A673 (cell line): Measurements from ENCODE around the gene CLDND2. TPM values are rescaled to one million over a fixed set of nuclear protein-coding genes. Genes with fewer than 3 reads are reported as not detected.

Experiments used
- BruUV-seq: library from RNA; stranded (reverse); fragments of 400-500 nt; replicated peaks from 2 replicates; lab custom pipeline; 2021; lab: Mats Ljungman, UMichigan
- CTCF ChIA-PET: fragments of 300-600 bp; sonication (Branson Sonifier 250); formaldehyde crosslinking; loops from one replicate; lab custom pipeline; 2022; ENCODE audit warnings: antibody characterized with exemption; lab: Charles Lee
- POLR2A ChIA-PET: fragments of 300-600 bp; sonication (Branson Sonifier 250); formaldehyde crosslinking; loops from one replicate; lab custom pipeline; 2022; ENCODE audit warnings: antibody characterized with exemption; ENCODE audit not compliant: low non-redundant PET; lab: Charles Lee
- DNase-seq: peaks from one replicate; pipeline ENCODE4 v3.0.0-alpha.2; 2015; ENCODE audit warnings: low spot score
- H3K27ac ChIP-seq: fragments of 200-600 bp; sonication (generic); 2 replicates; pipeline ENCODE4 v1.5.1; 2016; ENCODE audit warnings: mixed run types, low read depth, mild to moderate bottlenecking, mixed read lengths, antibody characterized with exemption, low read length; ENCODE audit not compliant: poor library complexity, severe bottlenecking
- H3K27me3 ChIP-seq: fragments of 200-600 bp; sonication (generic); replicated peaks from 2 replicates; pipeline ENCODE4 v1.6.1; 2017; ENCODE audit warnings: mixed run types, low read depth, mild to moderate bottlenecking, mixed read lengths, antibody characterized with exemption, low read length; ENCODE audit not compliant: insufficient read depth, poor library complexity
- H3K36me3 ChIP-seq: fragments of 200-600 bp; sonication (generic); 2 replicates; pipeline ENCODE4 v1.6.1; 2016; ENCODE audit warnings: mixed run types, mild to moderate bottlenecking, mixed read lengths, antibody characterized with exemption, low read length; ENCODE audit not compliant: insufficient read depth, poor library complexity, severe bottlenecking
- H3K4me1 ChIP-seq: fragments of 200-600 bp; sonication (generic); 2 replicates; pipeline ENCODE4 v1.6.1; 2017; ENCODE audit warnings: mixed run types, mild to moderate bottlenecking, mixed read lengths, antibody characterized with exemption, low read length; ENCODE audit not compliant: insufficient read depth, poor library complexity, severe bottlenecking
- H3K4me3 ChIP-seq: fragments of 200-600 bp; sonication (generic); 2 replicates; pipeline ENCODE4 v1.5.1; 2016; ENCODE audit warnings: low read depth, mixed run types, mild to moderate bottlenecking, mixed read lengths, low read length; ENCODE audit not compliant: poor library complexity, severe bottlenecking
- H3K9me3 ChIP-seq: fragments of 200-600 bp; sonication (generic); 2 replicates; pipeline ENCODE4 v1.6.1; 2016; ENCODE audit warnings: mixed run types, low read depth, mild to moderate bottlenecking, mixed read lengths, antibody characterized with exemption, low read length; ENCODE audit not compliant: poor library complexity, severe bottlenecking
- CTCF ChIP-seq: fragments of 300-800, 200-600 bp; sonication (generic); conservative IDR thresholded peaks from 2 replicates; pipeline ENCODE4 v1.5.1; 2017; ENCODE audit warnings: low read depth, mild to moderate bottlenecking, antibody characterized with exemption, low read length, moderate library complexity, mixed read lengths
- EZH2 ChIP-seq: fragments of 200-600 bp; sonication (generic); IDR thresholded peaks from 2 replicates; pipeline ENCODE4 v1.6.1; 2017; ENCODE audit warnings: borderline replicate concordance, low read depth, mild to moderate bottlenecking, mixed read lengths, antibody characterized with exemption, low read length; ENCODE audit not compliant: poor library complexity, severe bottlenecking
- intact Hi-C: fragments of 100-400 bp; cut with micrococcal nuclease; formaldehyde crosslinking; loops from one replicate; pipeline ENCODE4 v1.10.0; 2022; ENCODE audit not compliant: unreplicated experiment
- total RNA-seq: library from RNA; stranded (reverse); gene quantifications from 2 replicates; pipeline ENCODE4 v1.2.3, GENCODE V29; 2021

The CLDND2 gene
- total RNA-seq, 1 experiment from 2014 or later: not detected

GRCh38 chr19:51331193-51331592 is 37.6 kb downstream of the CLDND2 start:
- Histone ChIP-seq H3K4me1 (no peaks in the 10 kb centered on the region), H3K27me3 (peaks cover 8% of the 10 kb centered on the region), H3K36me3 (no peaks in the 10 kb centered on the region), H3K9me3 (no peaks in the 10 kb centered on the region), H3K4me3 (no peak overlapping the region), H3K27ac (no peak overlapping the region)
- no TSS peak for BruUV-seq
- intact Hi-C loops: loop anchor here (10.0 kb wide), 1 partner anchor 334 kb away; no protein-coding TSS in a partner anchor
- POLR2A ChIA-PET: no interaction called here
- TF ChIP-seq CTCF (no peak), EZH2 (no peak)
- no peak for DNase-seq
- CTCF ChIA-PET: no interaction called here

GRCh38 chr19:51330366-51330765 is 38.4 kb downstream of the CLDND2 start:
- H3K4me3 ChIP-seq: no peak overlapping the region
- no TSS peak for BruUV-seq
- no peak for TF ChIP-seq CTCF
- no peak for TF ChIP-seq EZH2
- CTCF ChIA-PET: no interaction called here
- no peak for DNase-seq
- no peaks in the 10 kb centered on the region for H3K9me3 ChIP-seq
- no peak overlapping the region for H3K27ac ChIP-seq
- POLR2A ChIA-PET: no interaction called here
- H3K4me1 ChIP-seq: no peaks in the 10 kb centered on the region
- intact Hi-C loops: loop anchor here (10.0 kb wide), 1 partner anchor 334 kb away; no protein-coding TSS in a partner anchor
- peaks cover 8% of the 10 kb centered on the region for H3K27me3 ChIP-seq
- H3K36me3 ChIP-seq: no peaks in the 10 kb centered on the region

GRCh38 chr19:51329411-51329810 is 39.4 kb downstream of the CLDND2 start:
- ChIA-PET POLR2A (no interaction called here), CTCF (no interaction called here)
- no peaks in the 10 kb centered on the region for H3K4me1 ChIP-seq
- H3K4me3 ChIP-seq: no peak overlapping the region
- TF ChIP-seq EZH2 (no peak), CTCF (no peak)
- H3K9me3 ChIP-seq: no peaks in the 10 kb centered on the region
- H3K27me3 ChIP-seq: peaks cover 8% of the 10 kb centered on the region
- no peak overlapping the region for H3K27ac ChIP-seq
- intact Hi-C loops: no loop called here
- no TSS peak for BruUV-seq
- H3K36me3 ChIP-seq: no peaks in the 10 kb centered on the region
- DNase-seq: no peak
